Ovary (tissue), 3 donors: Measurements from ENCODE around the gene P4HA2.

Experiments used
- CTCF ChIP-seq, 3 donors: fragments of 450-650 bp in 2 of 3; fragments of 200-600 bp in 1 of 3; IDR thresholded peaks; one replicate each; pipeline versions ENCODE4 v1.5.1 to v1.8.0; 2016 to 2022; ENCODE audit warnings: antibody characterized with exemption in 3 of 3, mild to moderate bottlenecking in 1 of 3
- EP300 ChIP-seq: sonication (generic); formaldehyde crosslinking; IDR thresholded peaks from one replicate; pipeline ENCODE4 v1.6.1; 2017; ENCODE audit warnings: antibody characterized with exemption
- POLR2A ChIP-seq: fragments of 450-650 bp; IDR thresholded peaks from one replicate; pipeline ENCODE4 v1.6.1; 2017; ENCODE audit warnings: antibody characterized with exemption, mild to moderate bottlenecking, moderate library complexity
- donor health status: DM: no; HTN: no; CAD: no.

- TF ChIP-seq CTCF (IDR thresholded peaks at IDR 0.05) (no peak), POLR2A (no peak), EP300 (no peak)
These were observed 12.1 kb upstream of the P4HA2 start for GRCh38 chr5:132239776-132240175.
